HepG2 (cell line): ENCODE measurements around the gene COL18A1. TPM values are rescaled to one million over a fixed set of nuclear protein-coding genes. Genes with fewer than 3 reads are reported as not detected.
"Not testable (repeated sequence)": the region's sequence is repeated elsewhere in the genome, so short reads cannot be mapped to it uniquely, and the experiment has no call there.

ENCODE experiments used
- ATAC-seq: fragments of 200-7000 bp; cut with Tn5 transposase; 3 replicates; pipeline ENCODE4 v1.9.1; 2020; ENCODE audit warnings: mild to moderate bottlenecking, moderate library complexity
- BruUV-seq: library from RNA; stranded (reverse); fragments of 400-500 nt; replicated peaks from 2 replicates; lab custom pipeline; 2021; lab: Mats Ljungman, UMichigan
- CTCF ChIA-PET: fragments of 300-600 bp; formaldehyde crosslinking; extraction: SDS; loops from one replicate; lab custom pipeline; 2021; ENCODE audit warnings: low total read pairs, inconsistent platforms, low intra/inter-chr PET ratio; lab: Yijun Ruan, JAX
- POLR2A ChIA-PET: fragments of 350-600 bp; sonication (Branson Sonifier 250); formaldehyde crosslinking; loops from one replicate; lab custom pipeline; 2020; ENCODE audit warnings: antibody characterized with exemption, inconsistent platforms; lab: Yijun Ruan, JAX
- DNase-seq: peaks from one replicate; pipeline ENCODE4 v3.0.0-alpha.2; 2015; ENCODE audit warnings: low spot score
- FAIRE-seq: peaks from 3 replicates; lab custom pipeline; 2011; peaks lifted over from hg19 to GRCh38; lab: Jason Lieb, UNC
- H2AFZ ChIP-seq: one replicate; pipeline ENCODE4 v1.6.1; 2011; ENCODE audit warnings: low read length, inconsistent platforms
- H3K27ac ChIP-seq: fragments of 300-600 bp; 3 replicates; pipeline ENCODE4 v1.8.0; 2011; ENCODE audit warnings: mixed run types, mild to moderate bottlenecking, mixed read lengths, low read length, inconsistent platforms; ENCODE audit not compliant: insufficient read depth; ENCODE audit errors: extremely low read length
- H3K27me3 ChIP-seq, 2 experiments: fragments of 200-600 bp in 1 of 2; 2 replicates in 1 of 2; 3 replicates in 1 of 2; pipeline versions ENCODE4 v1.6.0 to v1.8.0; 2011; ENCODE audit warnings: low read length in 2 of 2, mild to moderate bottlenecking in 2 of 2, moderate library complexity in 2 of 2, inconsistent platforms in 1 of 2; ENCODE audit not compliant: insufficient read depth in 2 of 2, control insufficient read depth in 1 of 2
- H3K36me3 ChIP-seq, 2 experiments: fragments of 200-600 bp in 1 of 2; replicated peaks in 1 of 2; 2 replicates in 1 of 2; 3 replicates in 1 of 2; pipeline versions ENCODE4 v1.5.1 to v1.8.0; 2011; ENCODE audit warnings: low read length in 2 of 2, inconsistent platforms in 1 of 2; ENCODE audit not compliant: insufficient read depth in 2 of 2, control insufficient read depth in 1 of 2
- H3K4me1 ChIP-seq: 2 replicates; pipeline ENCODE4 v1.5.1; 2012; ENCODE audit warnings: low read length, inconsistent platforms; ENCODE audit not compliant: insufficient read depth
- H3K4me2 ChIP-seq: 2 replicates; pipeline ENCODE4 v1.6.0; 2011; ENCODE audit warnings: low read depth, low read length, inconsistent platforms
- H3K4me3 ChIP-seq, 3 experiments: fragments of 200-600 bp in 1 of 3; sonication (generic), shearing (Covaris generic) in 1 of 3; replicated peaks in 1 of 3; 2 replicates each; pipeline ENCODE4 v1.5.1; 2011 to 2016; ENCODE audit warnings: low read length in 3 of 3, inconsistent platforms in 2 of 3, low read depth in 2 of 3, mild to moderate bottlenecking in 2 of 3, control low read depth in 1 of 3, mixed read lengths in 1 of 3; ENCODE audit not compliant: insufficient read depth in 1 of 3
- H3K79me2 ChIP-seq: one replicate; pipeline ENCODE4 v1.6.1; 2011; ENCODE audit warnings: low read length, inconsistent platforms; ENCODE audit not compliant: insufficient read depth
- H3K9ac ChIP-seq: 2 replicates; pipeline ENCODE4 v1.6.0; 2011; ENCODE audit warnings: mild to moderate bottlenecking, low read depth, low read length, inconsistent platforms; ENCODE audit not compliant: insufficient read depth
- H3K9me3 ChIP-seq: 2 replicates; pipeline ENCODE4 v1.5.1; 2012; ENCODE audit warnings: mild to moderate bottlenecking, low read length
- H4K20me1 ChIP-seq: 2 replicates; pipeline ENCODE4 v1.6.0; 2011; ENCODE audit warnings: inconsistent platforms, mild to moderate bottlenecking, low read length, moderate library complexity; ENCODE audit not compliant: insufficient read depth
- RFX5 ChIP-seq: IDR thresholded peaks from 2 replicates; pipeline ENCODE4 v1.6.1; 2011; ENCODE audit warnings: low read depth, low read length, improper control_type of control experiment
- ZSCAN29 ChIP-seq: sonication (generic); formaldehyde crosslinking; conservative IDR thresholded peaks from 2 replicates; pipeline ENCODE4 v1.4.0; 2020; ENCODE audit warnings: mild to moderate bottlenecking, missing genetic modification reagents
- WGBS: methylation state at CpG from one replicate; pipeline ENCODE4 v1.1.6; 2017; ENCODE audit warnings: low lambda C conversion rate; 5-methylcytosine and 5-hydroxymethylcytosine counted together
- in situ Hi-C: cut with HindIII; loops from 2 replicates; pipeline ENCODE4 v1.10.0; 2017; ENCODE audit warnings: low pct_unique_long_range_greater_than_20kb; ENCODE audit not compliant: extremely low pct_ligation_motif_present
- intact Hi-C: fragments of 100-400 bp; cut with micrococcal nuclease; formaldehyde crosslinking; loops from one replicate; pipeline ENCODE4 v1.10.0; 2022; ENCODE audit not compliant: unreplicated experiment
- polyA plus RNA-seq, 8 experiments: library from polyadenylated mRNA; depleted of rRNA in 3 of 8; stranded (reverse) in 7 of 8; unstranded in 1 of 8; fragments of >200 nt; fragmentation: Illumina TruSeq in 4 of 8; extraction: Trizol in 4 of 8; gene quantifications; 2 replicates each; pipeline versions ENCODE4 v1.2.1 to v1.2.3, GENCODE V29; 2011 to 2016; ENCODE audit warnings: low read depth in 4 of 8, missing spikeins in 1 of 8, mixed read lengths in 1 of 8; ENCODE audit not compliant: insufficient read depth in 1 of 8
- total RNA-seq, 5 experiments: library from RNA; depleted of rRNA; stranded (reverse); fragments of >200 nt; fragmentation: Illumina TruSeq; extraction: Trizol; gene quantifications; 2 replicates each; pipeline ENCODE4 v1.2.3, GENCODE V29; 2016; ENCODE audit warnings: low read depth in 1 of 5

COL18A1 gene
- total and polyA plus RNA-seq, 2 of the 13 experiments (the other 11 are each of a cell fraction or from before 2014, with no cell fraction given), result 79.0 to 102 TPM

GRCh38 chr21:45560106-45561021 lies 155.4 kb downstream of the COL18A1 start:
- Histone ChIP-seq H3K9me3 (no peaks in the 10 kb centered on the region), H3K4me2 (no peak overlapping the region), H3K36me3 (no peaks in the 10 kb centered on the region), H3K27ac (no peak overlapping the region), H3K27me3 (peaks cover 14 to 57% of the 10 kb centered on the region in 2 experiments), H2AFZ (no peak overlapping the region), H3K9ac (no peak overlapping the region), H3K79me2 (no peaks in the 10 kb centered on the region), H4K20me1 (no peaks in the 10 kb centered on the region), H3K4me1 (peaks cover 16% of the 10 kb centered on the region), H3K4me3 (no peak overlapping the region)
- ATAC-seq (no peak), DNase-seq (no peak), FAIRE-seq (no peak)
- intact Hi-C loops, result no loop called here
- CTCF ChIA-PET, result no interaction called here
- in situ Hi-C loops, result no loop called here
- POLR2A ChIA-PET, result no interaction called here
- no peak for TF ChIP-seq ZSCAN29 (CRISPR knock-in tag)
- TF ChIP-seq RFX5, result no peak
- BruUV-seq, result no TSS peak
- 57% methylated on average over 16 of the region's 30 CpGs for WGBS

GRCh38 chr21:45561241-45561640 lies 156.3 kb downstream of the COL18A1 start:
- H3K27me3 ChIP-seq, result peaks cover 14 to 57% of the 10 kb centered on the region in 2 experiments
- POLR2A ChIA-PET, H3K79me2 ChIP-seq, H3K4me3 ChIP-seq, H3K9me3 ChIP-seq, H3K27ac ChIP-seq, DNase-seq, BruUV-seq, in situ Hi-C loops, H4K20me1 ChIP-seq, H3K36me3 ChIP-seq, H2AFZ ChIP-seq, H3K4me2 ChIP-seq, intact Hi-C loops, ATAC-seq, H3K9ac ChIP-seq, CTCF ChIA-PET, FAIRE-seq: not testable (repeated sequence)
- WGBS, result 72% methylated on average over 8 of the region's 8 CpGs
- peaks cover 15% of the 10 kb centered on the region for H3K4me1 ChIP-seq
